GM10248 (cell line): ENCODE measurements around the gene PCNX2.

ENCODE experiments used
- CTCF ChIA-PET: fragments of 300-600 bp; sonication (Branson Sonifier 250); formaldehyde crosslinking; extraction: SDS; loops from one replicate; lab custom pipeline; 2021; ENCODE audit warnings: antibody characterized with exemption; lab: Yijun Ruan, JAX
- POLR2A ChIA-PET: fragments of 350-650 bp; sonication (Branson Sonifier 250); formaldehyde crosslinking; extraction: SDS; loops from one replicate; lab custom pipeline; 2020; ENCODE audit warnings: antibody characterized with exemption; lab: Yijun Ruan, JAX
- DNase-seq: peaks from one replicate; pipeline ENCODE4 v3.0.0; 2012; ENCODE audit errors: extremely low spot score
- TF ChIP-seq, protein P1 (sequence below): IDR thresholded peaks from 2 replicates; pipeline ENCODE4 v1.5.1; 2012; ENCODE audit warnings: mild to moderate bottlenecking, low read depth; ENCODE audit errors: extremely low read depth, missing control alignments, control extremely low read depth

Gene PCNX2

GRCh38 chr1:232962761-232963745 lies 332.5 kb downstream of the PCNX2 start:
- TF ChIP-seq, protein P1, sequence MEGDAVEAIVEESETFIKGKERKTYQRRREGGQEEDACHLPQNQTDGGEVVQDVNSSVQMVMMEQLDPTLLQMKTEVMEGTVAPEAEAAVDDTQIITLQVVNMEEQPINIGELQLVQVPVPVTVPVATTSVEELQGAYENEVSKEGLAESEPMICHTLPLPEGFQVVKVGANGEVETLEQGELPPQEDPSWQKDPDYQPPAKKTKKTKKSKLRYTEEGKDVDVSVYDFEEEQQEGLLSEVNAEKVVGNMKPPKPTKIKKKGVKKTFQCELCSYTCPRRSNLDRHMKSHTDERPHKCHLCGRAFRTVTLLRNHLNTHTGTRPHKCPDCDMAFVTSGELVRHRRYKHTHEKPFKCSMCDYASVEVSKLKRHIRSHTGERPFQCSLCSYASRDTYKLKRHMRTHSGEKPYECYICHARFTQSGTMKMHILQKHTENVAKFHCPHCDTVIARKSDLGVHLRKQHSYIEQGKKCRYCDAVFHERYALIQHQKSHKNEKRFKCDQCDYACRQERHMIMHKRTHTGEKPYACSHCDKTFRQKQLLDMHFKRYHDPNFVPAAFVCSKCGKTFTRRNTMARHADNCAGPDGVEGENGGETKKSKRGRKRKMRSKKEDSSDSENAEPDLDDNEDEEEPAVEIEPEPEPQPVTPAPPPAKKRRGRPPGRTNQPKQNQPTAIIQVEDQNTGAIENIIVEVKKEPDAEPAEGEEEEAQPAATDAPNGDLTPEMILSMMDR, result no peak
- CTCF ChIA-PET, result interaction anchor here (1.7 to 8.9 kb wide), 2 partner anchors 9 kb away, joined by 5 to 74 read pairs; no protein-coding TSS in a partner anchor
- DNase-seq, result no peak
- POLR2A ChIA-PET, result no interaction called here

- CTCF ChIA-PET, result no interaction called here
- DNase-seq, result no peak
- TF ChIP-seq, protein P1, result no peak
- POLR2A ChIA-PET, result no interaction called here
These were observed 337.5 kb downstream of the PCNX2 start for GRCh38 chr1:232958067-232958466.

DNA sequence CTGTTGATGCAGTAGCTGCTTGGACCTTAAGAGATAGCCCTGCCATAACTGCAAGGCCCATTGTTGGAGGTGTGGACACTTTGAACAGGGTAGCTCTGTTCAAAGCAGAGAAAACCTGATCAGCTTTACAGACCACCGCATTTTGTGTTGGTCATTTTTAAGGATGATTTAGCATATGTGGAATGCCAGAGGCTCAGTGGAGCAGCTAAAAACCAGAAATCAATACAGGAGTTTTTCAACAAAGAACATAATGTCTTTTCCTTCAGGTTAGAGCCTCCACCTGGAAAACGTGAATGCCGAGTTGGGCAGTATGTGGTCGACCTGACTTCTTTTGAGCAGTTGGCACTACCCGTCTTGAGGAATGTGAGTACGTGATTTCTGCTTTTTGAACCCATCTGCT lies 339.4 kb downstream of the PCNX2 start:
- TF ChIP-seq, protein P1, result no peak
- ChIA-PET POLR2A (interaction anchor here (0.8 kb wide), 1 partner anchor 9 kb away, joined by 3 read pairs; no protein-coding TSS in a partner anchor), CTCF (interaction anchor here (7.0 kb wide), 1 partner anchor 10 kb away, joined by 74 read pairs; no protein-coding TSS in a partner anchor)
- DNase-seq, result no peak

GRCh38 chr1:232954594-232955365 lies 340.7 kb downstream of the PCNX2 start:
- ChIA-PET CTCF (interaction anchor here (0.7 to 7.0 kb wide), 2 partner anchors 12 to 17 kb away, joined by 3 to 74 read pairs; no protein-coding TSS in a partner anchor), POLR2A (no interaction called here)

GRCh38 chr1:232952514-232953499 lies 342.7 kb downstream of the PCNX2 start:
- TF ChIP-seq, protein P1, result peak; percentile 46
- ChIA-PET CTCF (interaction anchor here (0.8 to 7.0 kb wide), 10 partner anchors 8 to 268 kb away, joined by 3 to 74 read pairs (median 4); no protein-coding TSS in a partner anchor), POLR2A (interaction anchor here (0.5 kb wide), 1 partner anchor 1771 kb away, joined by 3 read pairs; no protein-coding TSS in a partner anchor)
- peak; percentile 51 for DNase-seq

More at GRCh38 chr1:232954594-232955365, 340.7 kb downstream of the PCNX2 start:
- DNase-seq, result no peak
- TF ChIP-seq, protein P1, result no peak
